ENCODE results near the gene RAD51. TPM values are rescaled to one million over a fixed set of nuclear protein-coding genes. Genes with fewer than 3 reads are reported as not detected.

RAD51 gene
- total and polyA plus RNA-seq, 2 donors (not counting 3 experiments of a cell fraction or from before 2014, with no cell fraction given) = 11.1 to 30.9 TPM

GRCh38 chr15:40747685-40748631 is 53.0 kb downstream of the RAD51 start:
- intact Hi-C loops (cut with micrococcal nuclease) = no loop called here
- ChIA-PET POLR2A (interaction anchor here (1.5 kb wide), 1 partner anchor 20 kb away, joined by 6 read pairs; no protein-coding TSS in a partner anchor), CTCF (interaction anchor here (1.0 to 3.3 kb wide), 8 partner anchors 17 to 144 kb away, joined by 4 to 39 read pairs (median 8); partner anchors contain the start of genes C15orf62, DNAJC17, GCHFR and ZFYVE19)

GRCh38 chr15:40749151-40749630 is 54.2 kb downstream of the RAD51 start:
- Histone ChIP-seq H3K4me1 (ENCODE audit: control insufficient read depth, extremely low read depth, insufficient read depth, low read length) (peaks cover under 1% of the 10 kb centered on the region), H3K27ac (ENCODE audit: insufficient read depth, low read depth, low read length) (no peak overlapping the region), H3K9ac (replicated peaks; ENCODE audit: extremely low read depth, insufficient read depth, low read length) (no peak overlapping the region), H3K9me1 (replicated peaks; ENCODE audit: control insufficient read depth, extremely low read depth, insufficient read depth, low read length) (no peaks in the 10 kb centered on the region), H2AFZ (ENCODE audit: low read depth, low read length) (no peak overlapping the region), H3K4me2 (ENCODE audit: insufficient read depth, low read length) (no peak overlapping the region), H3K36me3 (ENCODE audit: control insufficient read depth in 2 of 2, extremely low read depth in 1 of 2, insufficient read depth in 2 of 2, low read length in 2 of 2) (peaks cover 4 to 13% of the 10 kb centered on the region in 2 experiments), H3K9me3 (replicated peaks; ENCODE audit: control insufficient read depth, insufficient read depth, low read length) (no peaks in the 10 kb centered on the region), H3K4me3 (replicated peaks in 1 of 3; ENCODE audit: insufficient read depth in 1 of 3, low read depth in 1 of 3, low read length in 3 of 3) (no peak overlapping the region), H4K20me1 (replicated peaks; ENCODE audit: control insufficient read depth, extremely low read depth, insufficient read depth, low read length) (no peaks in the 10 kb centered on the region), H3K27me3 (ENCODE audit: control insufficient read depth in 2 of 2, insufficient read depth in 2 of 2, low read length in 2 of 2) (no peaks in the 10 kb centered on the region), H3K79me2 (ENCODE audit: control insufficient read depth, insufficient read depth, low read length) (peaks cover 16% of the 10 kb centered on the region)
- FAIRE-seq (no peak), DNase-seq (ENCODE audit: low read depth, low spot score) (no peak)
- POLR2A ChIA-PET = no interaction called here
- BruUV-seq (replicated peaks) = no TSS peak
- intact Hi-C loops (cut with micrococcal nuclease) (no loop called here), dilution Hi-C loops (cut with MboI; ENCODE audit: extremely low pct_ligation_motif_present, low sequenced_read_pairs) (no loop called here)
- TF ChIP-seq JUN (IDR thresholded peaks at IDR 0.05; ENCODE audit: borderline replicate concordance, insufficient read depth, insufficient read length, low read depth) (no peak), POLR2A (IDR thresholded peaks at IDR 0.05; ENCODE audit: low read depth, low read length) (no peak), MYC (IDR thresholded peaks at IDR 0.05; ENCODE audit: low read depth, low read length) (no peak), GATA2 (IDR thresholded peaks at IDR 0.05; ENCODE audit: insufficient read depth, insufficient read length, low read depth, low read length) (no peak), MAX (IDR thresholded peaks at IDR 0.05; ENCODE audit: insufficient read depth, insufficient read length) (no peak), POLR2AphosphoS5 (IDR thresholded peaks at IDR 0.05; ENCODE audit: insufficient read depth, low read depth, low read length) (no peak), FOS (IDR thresholded peaks at IDR 0.05; ENCODE audit: borderline replicate concordance, insufficient read depth, low read length) (no peak), EZH2 (IDR thresholded peaks at IDR 0.05; ENCODE audit: borderline replicate concordance, low read depth, low read length, severe bottlenecking) (no peak), CTCF (IDR thresholded peaks at IDR 0.05; ENCODE audit: extremely low read depth in 1 of 2, insufficient read depth in 1 of 2, low read depth in 1 of 2, low read length in 2 of 2) (no peak)
- CTCF ChIA-PET = interaction anchor here (1.0 kb wide), 1 partner anchor 109 kb away, joined by 3 read pairs; no protein-coding TSS in a partner anchor

More at GRCh38 chr15:40747685-40748631, 53.0 kb downstream of the RAD51 start:
- Histone ChIP-seq H3K27me3 (ENCODE audit: control insufficient read depth in 2 of 2, insufficient read depth in 2 of 2, low read length in 2 of 2) (no peaks in the 10 kb centered on the region), H4K20me1 (replicated peaks; ENCODE audit: control insufficient read depth, extremely low read depth, insufficient read depth, low read length) (no peaks in the 10 kb centered on the region), H3K79me2 (ENCODE audit: control insufficient read depth, insufficient read depth, low read length) (peaks cover 8% of the 10 kb centered on the region), H3K9ac (replicated peaks; ENCODE audit: extremely low read depth, insufficient read depth, low read length) (no peak overlapping the region), H3K9me1 (replicated peaks; ENCODE audit: control insufficient read depth, extremely low read depth, insufficient read depth, low read length) (no peaks in the 10 kb centered on the region), H2AFZ (ENCODE audit: low read depth, low read length) (no peak overlapping the region), H3K36me3 (ENCODE audit: control insufficient read depth in 2 of 2, extremely low read depth in 1 of 2, insufficient read depth in 2 of 2, low read length in 2 of 2) (peaks cover 4 to 19% of the 10 kb centered on the region in 2 experiments), H3K4me3 (replicated peaks in 1 of 3; ENCODE audit: insufficient read depth in 1 of 3, low read depth in 1 of 3, low read length in 3 of 3) (no peak overlapping the region), H3K4me1 (ENCODE audit: control insufficient read depth, extremely low read depth, insufficient read depth, low read length) (no peaks in the 10 kb centered on the region), H3K9me3 (replicated peaks; ENCODE audit: control insufficient read depth, insufficient read depth, low read length) (no peaks in the 10 kb centered on the region), H3K27ac (ENCODE audit: insufficient read depth, low read depth, low read length) (no peak overlapping the region), H3K4me2 (ENCODE audit: insufficient read depth, low read length) (no peak overlapping the region)
- BruUV-seq (replicated peaks) = no TSS peak
- dilution Hi-C loops (cut with MboI; ENCODE audit: extremely low pct_ligation_motif_present, low sequenced_read_pairs) = no loop called here
- DNase-seq (ENCODE audit: low read depth, low spot score) (no peak), FAIRE-seq (no peak)
- TF ChIP-seq JUN (IDR thresholded peaks at IDR 0.05; ENCODE audit: borderline replicate concordance, insufficient read depth, insufficient read length, low read depth) (no peak), MYC (IDR thresholded peaks at IDR 0.05; ENCODE audit: low read depth, low read length) (no peak), GATA2 (IDR thresholded peaks at IDR 0.05; ENCODE audit: insufficient read depth, insufficient read length, low read depth, low read length) (no peak), FOS (IDR thresholded peaks at IDR 0.05; ENCODE audit: borderline replicate concordance, insufficient read depth, low read length) (no peak), EZH2 (IDR thresholded peaks at IDR 0.05; ENCODE audit: borderline replicate concordance, low read depth, low read length, severe bottlenecking) (no peak)
